Measurements from ENCODE around the gene DOK1. TPM values are rescaled to one million over a fixed set of nuclear protein-coding genes. Genes with fewer than 3 reads are reported as not detected.

DOK1 gene
- total RNA-seq, 1 donor from 2014 or later: 27.8 TPM

DNA sequence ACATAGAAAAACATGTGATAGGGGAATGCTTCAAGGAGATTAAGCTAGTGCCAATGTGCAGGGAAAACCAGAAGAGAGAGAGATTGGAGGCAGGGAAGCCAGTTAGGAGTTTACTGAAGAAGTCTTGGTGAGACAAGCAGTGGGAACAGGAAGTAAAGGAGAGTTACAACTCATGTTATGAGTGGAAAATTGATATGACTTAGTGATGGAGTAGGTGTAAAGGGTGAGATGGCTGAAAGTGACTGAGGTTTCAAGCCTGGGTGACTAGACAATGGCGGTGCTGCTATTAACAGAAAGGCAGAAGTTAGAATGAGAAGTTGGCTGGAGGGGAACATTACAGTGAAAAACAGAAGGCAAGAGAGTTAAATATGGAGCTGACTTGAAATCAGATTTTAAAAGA lies 16.5 kb downstream of the DOK1 start:
- no peak overlapping the region for H3K4me3 Mint-ChIP-seq (ENCODE audit: unreplicated experiment)
- peaks cover 2% of the 10 kb centered on the region for H3K27me3 Mint-ChIP-seq (ENCODE audit: unreplicated experiment)
- peaks cover 17% of the 10 kb centered on the region for H3K4me1 Mint-ChIP-seq (ENCODE audit: unreplicated experiment)
- H3K9me3 Mint-ChIP-seq (ENCODE audit: unreplicated experiment): no peaks in the 10 kb centered on the region
- TF ChIP-seq, protein P1, sequence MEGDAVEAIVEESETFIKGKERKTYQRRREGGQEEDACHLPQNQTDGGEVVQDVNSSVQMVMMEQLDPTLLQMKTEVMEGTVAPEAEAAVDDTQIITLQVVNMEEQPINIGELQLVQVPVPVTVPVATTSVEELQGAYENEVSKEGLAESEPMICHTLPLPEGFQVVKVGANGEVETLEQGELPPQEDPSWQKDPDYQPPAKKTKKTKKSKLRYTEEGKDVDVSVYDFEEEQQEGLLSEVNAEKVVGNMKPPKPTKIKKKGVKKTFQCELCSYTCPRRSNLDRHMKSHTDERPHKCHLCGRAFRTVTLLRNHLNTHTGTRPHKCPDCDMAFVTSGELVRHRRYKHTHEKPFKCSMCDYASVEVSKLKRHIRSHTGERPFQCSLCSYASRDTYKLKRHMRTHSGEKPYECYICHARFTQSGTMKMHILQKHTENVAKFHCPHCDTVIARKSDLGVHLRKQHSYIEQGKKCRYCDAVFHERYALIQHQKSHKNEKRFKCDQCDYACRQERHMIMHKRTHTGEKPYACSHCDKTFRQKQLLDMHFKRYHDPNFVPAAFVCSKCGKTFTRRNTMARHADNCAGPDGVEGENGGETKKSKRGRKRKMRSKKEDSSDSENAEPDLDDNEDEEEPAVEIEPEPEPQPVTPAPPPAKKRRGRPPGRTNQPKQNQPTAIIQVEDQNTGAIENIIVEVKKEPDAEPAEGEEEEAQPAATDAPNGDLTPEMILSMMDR (IDR thresholded peaks at IDR 0.05; ENCODE audit: unreplicated experiment): no peak
- H3K27ac Mint-ChIP-seq (ENCODE audit: unreplicated experiment): no peak overlapping the region
- no peak for DNase-seq (ENCODE audit: low spot score)
- no peaks in the 10 kb centered on the region for H3K36me3 Mint-ChIP-seq (ENCODE audit: low read depth, unreplicated experiment)

DNA sequence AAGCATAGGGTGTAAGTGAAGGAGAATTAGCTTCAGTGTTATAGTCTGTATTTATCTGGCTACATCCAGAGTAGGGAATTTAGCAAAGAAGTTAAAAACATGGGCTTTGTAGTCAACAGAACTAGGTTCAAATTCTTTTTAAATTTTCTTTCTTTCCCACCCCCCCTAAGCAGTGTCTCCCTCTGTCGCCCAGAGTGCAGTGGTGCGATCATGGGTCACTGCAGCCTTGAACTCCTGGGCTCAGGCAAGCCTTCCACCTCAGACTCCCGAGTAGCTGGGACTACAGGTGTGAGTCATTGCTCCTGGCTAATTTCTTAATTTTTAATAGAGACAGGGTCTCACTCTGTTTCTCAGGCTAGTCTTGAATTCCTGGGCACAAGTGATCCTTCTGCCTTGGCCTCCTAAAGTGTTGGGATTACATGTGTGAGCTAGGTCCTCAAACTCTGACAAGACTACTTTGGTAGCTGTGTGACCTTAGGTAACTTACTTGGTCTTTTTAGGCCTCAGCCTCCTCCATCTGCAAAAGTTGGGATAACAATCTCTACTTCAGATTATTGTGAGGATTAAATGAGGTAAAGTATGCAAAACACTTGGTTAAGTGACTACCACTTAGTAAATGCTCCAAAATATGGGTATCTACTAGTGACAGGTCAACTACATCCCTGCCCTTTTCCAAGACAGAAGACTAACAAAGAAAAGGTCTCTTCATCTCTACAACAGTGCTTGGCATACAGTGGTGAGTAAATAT lies 17.8 kb downstream of the DOK1 start:
- no peak for DNase-seq (ENCODE audit: low spot score)
- Mint-ChIP-seq H3K27ac (ENCODE audit: unreplicated experiment) (no peak overlapping the region), H3K27me3 (ENCODE audit: unreplicated experiment) (peaks cover 2% of the 10 kb centered on the region), H3K36me3 (ENCODE audit: low read depth, unreplicated experiment) (no peaks in the 10 kb centered on the region), H3K9me3 (ENCODE audit: unreplicated experiment) (no peaks in the 10 kb centered on the region), H3K4me1 (ENCODE audit: unreplicated experiment) (peaks cover 24% of the 10 kb centered on the region), H3K4me3 (ENCODE audit: unreplicated experiment) (no peak overlapping the region)
- TF ChIP-seq, protein P1 (IDR thresholded peaks at IDR 0.05; ENCODE audit: unreplicated experiment): no peak

DNA sequence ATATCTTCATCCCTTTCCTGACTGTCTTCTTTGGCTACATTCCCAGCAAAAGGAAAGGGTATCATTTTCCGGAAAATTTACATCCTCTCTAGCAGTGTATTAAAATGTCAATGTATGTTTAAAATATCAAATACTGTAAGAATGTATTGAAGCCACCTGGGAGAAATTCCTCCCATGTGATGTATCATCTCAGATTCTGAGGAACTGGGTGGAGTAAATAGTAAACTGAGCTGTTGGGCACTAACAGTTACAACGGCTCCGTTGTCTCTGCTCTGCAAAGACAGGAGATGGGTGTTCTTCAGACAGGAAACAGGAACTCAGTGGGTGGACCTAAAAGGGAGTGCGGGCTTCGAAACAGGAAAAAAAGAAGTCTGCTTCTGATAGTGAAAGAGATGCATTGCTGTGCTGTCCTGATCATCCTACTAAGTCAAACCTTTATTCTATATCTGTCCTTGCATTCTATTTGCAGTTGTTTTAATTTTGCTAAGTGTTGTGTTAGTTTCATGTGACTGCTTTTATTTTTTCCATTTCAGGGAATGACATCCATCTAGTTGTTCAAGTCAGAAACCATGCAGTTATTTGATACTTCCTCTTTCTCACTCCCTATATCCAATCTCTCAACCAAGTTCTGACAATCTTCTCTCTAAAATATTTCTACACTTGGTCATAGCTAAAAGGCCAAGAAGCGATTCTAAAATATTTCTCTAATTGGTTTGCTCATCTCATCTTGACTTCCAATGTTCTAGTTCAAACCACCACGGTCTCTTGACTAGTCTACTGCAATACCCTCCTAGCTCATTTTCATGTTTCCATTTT lies 19.4 kb downstream of the DOK1 start:
- H3K9me3 Mint-ChIP-seq (ENCODE audit: unreplicated experiment): no peaks in the 10 kb centered on the region
- peak overlapping the region; percentile 83 for H3K27ac Mint-ChIP-seq (ENCODE audit: unreplicated experiment)
- no peaks in the 10 kb centered on the region for H3K27me3 Mint-ChIP-seq (ENCODE audit: unreplicated experiment)
- no peaks in the 10 kb centered on the region for H3K36me3 Mint-ChIP-seq (ENCODE audit: low read depth, unreplicated experiment)
- H3K4me3 Mint-ChIP-seq (ENCODE audit: unreplicated experiment): no peak overlapping the region
- no peak for DNase-seq (ENCODE audit: low spot score)
- H3K4me1 Mint-ChIP-seq (ENCODE audit: unreplicated experiment): peaks cover 29% of the 10 kb centered on the region
- TF ChIP-seq, protein P1 (IDR thresholded peaks at IDR 0.05; ENCODE audit: unreplicated experiment): no peak

DNA sequence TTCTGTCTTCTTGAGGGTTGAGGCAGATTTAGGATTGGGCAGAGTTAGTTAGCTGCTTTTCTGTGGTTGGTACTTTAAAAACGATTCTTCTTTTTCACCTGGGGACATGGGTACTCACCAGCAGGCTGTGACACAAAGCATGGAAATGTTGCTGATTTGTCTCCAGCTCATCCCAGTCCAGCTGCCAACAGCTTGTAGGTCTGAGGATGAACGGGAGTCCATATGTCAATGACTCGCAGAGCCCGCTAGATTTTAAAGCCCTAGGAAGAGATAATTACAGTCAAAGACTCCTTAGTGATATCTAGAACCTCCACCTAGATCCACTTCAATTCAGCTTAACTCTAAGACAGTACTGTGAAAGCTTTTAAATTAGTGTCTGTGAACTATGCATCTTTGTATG lies 20.8 kb downstream of the DOK1 start:
- TF ChIP-seq, protein P1 (IDR thresholded peaks at IDR 0.05; ENCODE audit: unreplicated experiment): no peak
- DNase-seq (ENCODE audit: low spot score): no peak
- Mint-ChIP-seq H3K4me1 (ENCODE audit: unreplicated experiment) (peaks cover 29% of the 10 kb centered on the region), H3K9me3 (ENCODE audit: unreplicated experiment) (no peaks in the 10 kb centered on the region), H3K27me3 (ENCODE audit: unreplicated experiment) (no peaks in the 10 kb centered on the region), H3K4me3 (ENCODE audit: unreplicated experiment) (no peak overlapping the region), H3K36me3 (ENCODE audit: low read depth, unreplicated experiment) (no peaks in the 10 kb centered on the region), H3K27ac (ENCODE audit: unreplicated experiment) (no peak overlapping the region)

All from endothelial cell (in vitro differentiated cells).